K562 (cell line): ENCODE results near the gene PHF20. TPM values are rescaled to one million over a fixed set of nuclear protein-coding genes. Genes with fewer than 3 reads are reported as not detected.

Experiments used
- ATAC-seq: fragments of 200-7000 bp; cut with Tn5 transposase; 3 replicates; pipeline ENCODE4 v1.9.1; 2020; ENCODE audit warnings: moderate library complexity
- BruUV-seq: library from RNA; stranded (reverse); fragments of 400-500 nt; replicated peaks from 2 replicates; lab custom pipeline; 2021; lab: Mats Ljungman, UMichigan
- CTCF ChIA-PET: fragments of 300-600 bp; formaldehyde crosslinking; extraction: SDS; loops from one replicate; lab custom pipeline; 2021; ENCODE audit warnings: low intra/inter-chr PET ratio; lab: Yijun Ruan, JAX
- POLR2A ChIA-PET: fragments of 300-600, 350-650 bp; sonication (Branson Sonifier 250); formaldehyde crosslinking; extraction: SDS; loops from one replicate; lab custom pipeline; 2021; ENCODE audit warnings: antibody characterized with exemption, inconsistent platforms; lab: Yijun Ruan, JAX
- DNase-seq, 4 experiments: peaks; one replicate each; pipeline versions ENCODE4 v3.0.0 to v3.0.0-alpha.2; 2011 to 2018; ENCODE audit warnings: low spot score in 3 of 4, mixed read lengths in 3 of 4; ENCODE audit errors: extremely low read depth in 1 of 4
- FAIRE-seq: peaks from 2 replicates; lab custom pipeline; 2011; peaks lifted over from hg19 to GRCh38; lab: Jason Lieb, UNC
- H2AFZ ChIP-seq: 2 replicates; pipeline ENCODE4 v1.6.0; 2011; ENCODE audit warnings: low read depth, low read length, control low read depth, inconsistent platforms
- H3K27ac ChIP-seq: fragments of 200-600 bp; 3 replicates; pipeline ENCODE4 v1.8.0; 2011; ENCODE audit warnings: low read depth, mild to moderate bottlenecking, control low read depth, inconsistent platforms, low read length, moderate library complexity, mixed read lengths; ENCODE audit errors: extremely low read depth
- H3K27me3 ChIP-seq, 2 experiments: fragments of 300-600 bp in 1 of 2; 2 replicates in 1 of 2; 3 replicates in 1 of 2; pipeline versions ENCODE4 v1.6.0 to v1.8.0; 2011; ENCODE audit warnings: inconsistent platforms in 2 of 2, low read length in 2 of 2, mild to moderate bottlenecking in 1 of 2, mixed read lengths in 1 of 2, moderate library complexity in 1 of 2; ENCODE audit not compliant: control insufficient read depth in 2 of 2, insufficient read depth in 2 of 2
- H3K36me3 ChIP-seq: fragments of 300-600 bp; 3 replicates; pipeline ENCODE4 v1.8.0; 2011; ENCODE audit warnings: mild to moderate bottlenecking, low read length, inconsistent platforms; ENCODE audit not compliant: control insufficient read depth, insufficient read depth
- H3K4me1 ChIP-seq, 2 experiments: fragments of 200-600 bp in 1 of 2; replicated peaks in 1 of 2; 2 replicates in 1 of 2; 3 replicates in 1 of 2; pipeline versions ENCODE4 v1.5.1 to v1.8.0; 2011; ENCODE audit warnings: inconsistent platforms in 2 of 2, low read length in 2 of 2, mild to moderate bottlenecking in 1 of 2, mixed read lengths in 1 of 2, moderate library complexity in 1 of 2; ENCODE audit not compliant: control insufficient read depth in 2 of 2, insufficient read depth in 2 of 2
- H3K4me2 ChIP-seq: 2 replicates; pipeline ENCODE4 v1.6.1; 2011; ENCODE audit warnings: low read length, control low read depth, inconsistent platforms, mixed read lengths; ENCODE audit not compliant: insufficient read depth
- H3K4me3 ChIP-seq: fragments of 200-600 bp; sonication (generic), shearing (Covaris generic); 2 replicates; pipeline ENCODE4 v1.5.1; 2016; ENCODE audit warnings: control low read depth, inconsistent platforms
- H3K79me2 ChIP-seq: fragments of 200-600 bp; 3 replicates; pipeline ENCODE4 v1.8.0; 2011; ENCODE audit warnings: low read length, inconsistent platforms; ENCODE audit not compliant: control insufficient read depth, insufficient read depth
- H3K9ac ChIP-seq, 2 experiments: 2 replicates each; pipeline versions ENCODE4 v1.6.0 to v1.6.1; 2011; ENCODE audit warnings: low read depth in 2 of 2, low read length in 2 of 2, control low read depth in 1 of 2, inconsistent platforms in 1 of 2, mild to moderate bottlenecking in 1 of 2, mixed read lengths in 1 of 2; ENCODE audit not compliant: insufficient read depth in 1 of 2
- H3K9me1 ChIP-seq: one replicate; pipeline ENCODE4 v1.6.0; 2011; ENCODE audit warnings: inconsistent platforms, mild to moderate bottlenecking, low read length, moderate library complexity; ENCODE audit not compliant: control insufficient read depth, insufficient read depth
- H3K9me3 ChIP-seq: replicated peaks from 2 replicates; pipeline ENCODE4 v1.5.1; 2011; ENCODE audit warnings: low read depth, low read length, inconsistent platforms; ENCODE audit not compliant: control insufficient read depth, insufficient read depth
- H4K20me1 ChIP-seq: replicated peaks from 2 replicates; pipeline ENCODE4 v1.6.1; 2011; ENCODE audit warnings: low read length, inconsistent platforms, mixed read lengths; ENCODE audit not compliant: control insufficient read depth, insufficient read depth
- ARNT ChIP-seq, 2 experiments: fragments of 450-650 bp; IDR thresholded peaks; 2 replicates each; pipeline ENCODE4 v1.6.1; 2016; ENCODE audit warnings: mild to moderate bottlenecking in 1 of 2
- HMG20A ChIP-seq: fragments of 450-650 bp; formaldehyde crosslinking; conservative IDR thresholded peaks from 2 replicates; pipeline ENCODE4 v1.4.0; 2020; ENCODE audit warnings: mild to moderate bottlenecking, mixed read lengths
- MIER1 ChIP-seq: fragments of 450-650 bp; IDR thresholded peaks from 2 replicates; pipeline ENCODE4 v1.6.1; 2016; ENCODE audit warnings: antibody characterized with exemption, mild to moderate bottlenecking, low read depth
- MYNN ChIP-seq, 2 experiments: sonication (generic); formaldehyde crosslinking in 1 of 2; IDR thresholded peaks; 2 replicates each; pipeline versions ENCODE4 v1.5.0 to v1.6.1; 2016 to 2020; ENCODE audit warnings: antibody characterized with exemption in 1 of 2, missing genetic modification reagents in 1 of 2
- NEUROD1 ChIP-seq: fragments of 150-350 bp; IDR thresholded peaks from 2 replicates; pipeline ENCODE4 v1.6.1; 2014; ENCODE audit warnings: borderline replicate concordance, low read length, low read depth; ENCODE audit not compliant: partially characterized antibody
- WGBS: fragments of 100-300 bp; shearing (Covaris generic); methylation state at CpG from one replicate; pipeline ENCODE4 v1.1.6; 2016; ENCODE audit warnings: low coverage, mixed read lengths; ENCODE audit not compliant: insufficient coverage; ENCODE audit errors: missing lambda C conversion rate; 5-methylcytosine and 5-hydroxymethylcytosine counted together
- in situ Hi-C: fragments of 300-500 bp; cut with MboI; formaldehyde crosslinking; loops from 4 replicates; pipeline ENCODE4 v1.15.0; 2018; ENCODE audit warnings: inconsistent platforms, mixed read lengths
- intact Hi-C: fragments of 100-400 bp; cut with micrococcal nuclease; formaldehyde crosslinking; loops from 2 replicates; pipeline ENCODE4 v1.14.2; 2022
- polyA plus RNA-seq, 8 experiments: library from polyadenylated mRNA; depleted of rRNA in 4 of 8; stranded (reverse) in 5 of 8; unstranded in 3 of 8; fragments of >200 nt; fragmentation: Nextera tagmentation in 2 of 8; fragmentation: Illumina TruSeq in 1 of 8; extraction: Ambion mirVana in 2 of 8; extraction: Trizol in 1 of 8; gene quantifications; 2 replicates each; pipeline versions ENCODE4 v1.2.1 to v1.2.3, GENCODE V29; 2011 to 2014; ENCODE audit warnings: inconsistent platforms in 1 of 8, missing spikeins in 1 of 8
- total RNA-seq, 7 experiments: library from RNA; depleted of rRNA in 6 of 7; stranded (reverse); fragments of >200 nt in 6 of 7; fragmentation: Illumina TruSeq in 2 of 7; extraction: Trizol in 2 of 7; gene quantifications; 2 replicates each; pipeline versions ENCODE4 v1.2.1 to v1.2.3, GENCODE V29; 2011 to 2021; ENCODE audit warnings: low replicate concordance in 1 of 7
- TF ChIP-seq, protein P1 (sequence below): fragments of 250-450 bp; sonication (Bioruptor Pico); IDR thresholded peaks from 2 replicates; pipeline ENCODE4 v1.9.0; 2021; ENCODE audit warnings: mild to moderate bottlenecking
- TF ChIP-seq, protein P2 (sequence below), 2 experiments: fragments of 450-650 bp in 1 of 2; sonication (generic) in 1 of 2; formaldehyde crosslinking in 1 of 2; IDR thresholded peaks; 2 replicates each; pipeline versions ENCODE4 v1.7.1 to v1.9.0; 2016 to 2022; ENCODE audit warnings: inconsistent platforms in 1 of 2, mild to moderate bottlenecking in 1 of 2, missing genetic modification reagents in 1 of 2

PHF20 gene
- total and polyA plus RNA-seq, 9 of the 15 experiments (the other 6 are each of a cell fraction or from before 2014, with no cell fraction given): 49.9 to 196 (median 70.7) TPM

DNA sequence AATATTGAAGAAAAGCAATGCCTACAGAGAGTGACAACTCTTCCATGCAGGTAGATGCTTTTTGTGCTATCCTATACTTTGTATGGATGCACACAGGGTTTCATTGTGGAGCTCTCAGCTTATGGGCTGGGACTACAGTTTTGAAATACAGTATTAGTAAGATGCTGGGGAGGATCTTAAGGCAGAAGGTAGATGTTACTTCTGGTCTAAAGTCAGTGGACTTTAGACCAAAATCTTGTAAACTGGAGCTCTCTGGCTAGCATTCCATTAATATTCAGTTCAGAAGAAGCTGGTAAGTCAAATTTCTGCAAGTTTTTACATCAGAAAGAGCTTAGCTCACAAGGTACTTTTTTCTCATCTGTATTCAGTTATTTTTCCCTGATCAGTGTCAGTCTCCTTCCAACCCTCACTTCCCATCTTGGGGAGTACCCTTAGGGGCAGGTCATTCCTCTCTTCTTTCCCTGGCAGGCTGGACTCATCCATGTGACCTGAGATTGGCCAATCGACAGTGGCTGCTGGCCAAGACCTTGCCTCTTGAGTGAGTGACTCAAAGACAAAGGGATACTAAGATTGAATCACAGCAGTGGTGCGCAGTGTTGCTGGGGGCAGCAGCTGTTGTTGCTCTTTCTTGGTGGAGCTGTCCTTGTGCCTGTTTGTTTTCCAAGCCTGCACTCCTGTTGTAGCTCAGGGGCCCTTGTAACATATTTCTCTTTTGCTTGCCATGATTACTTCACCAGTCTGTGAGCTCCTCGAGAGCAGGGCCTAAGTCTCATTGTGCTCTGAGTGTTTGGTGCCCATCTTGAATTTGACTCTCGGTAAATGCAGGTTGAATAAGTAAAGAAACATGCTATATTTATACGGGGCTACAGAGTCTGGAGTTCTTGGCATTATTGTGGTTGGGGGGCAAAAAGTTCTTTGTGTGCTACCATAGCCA lies 2.8 kb upstream of the PHF20 start (continued):
- TF ChIP-seq NEUROD1 (no peak), MYNN (IDR thresholded peaks at IDR 0.05) (no peak), MYNN (CRISPR knock-in tag; IDR thresholded peaks at IDR 0.05) (no peak)
- TF ChIP-seq, protein P1, sequence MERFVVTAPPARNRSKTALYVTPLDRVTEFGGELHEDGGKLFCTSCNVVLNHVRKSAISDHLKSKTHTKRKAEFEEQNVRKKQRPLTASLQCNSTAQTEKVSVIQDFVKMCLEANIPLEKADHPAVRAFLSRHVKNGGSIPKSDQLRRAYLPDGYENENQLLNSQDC (CRISPR knock-in tag): no peak

DNA sequence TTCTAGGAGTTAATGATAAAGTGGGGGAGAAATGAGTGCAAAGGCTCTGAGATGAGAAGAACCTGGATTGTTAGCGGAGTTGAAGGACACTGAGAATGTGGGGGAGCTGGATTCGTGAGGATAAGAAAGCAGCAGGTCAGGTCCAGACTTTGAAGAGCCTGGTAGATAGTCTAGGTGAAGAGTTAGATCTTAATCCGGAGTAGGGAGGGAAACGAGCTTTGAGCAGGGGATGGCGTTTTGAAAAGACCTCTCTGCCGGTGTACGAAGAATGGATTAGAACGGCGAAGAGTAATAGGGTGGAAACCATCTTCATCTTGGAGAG lies 487 bp upstream of the PHF20 start:
- in situ Hi-C loops (no loop called here), intact Hi-C loops (loop anchor here (5.0 to 10.0 kb wide), 2 partner anchors 106 to 133 kb away; no protein-coding TSS in a partner anchor)
- Histone ChIP-seq H3K27me3 (no peaks in the 10 kb centered on the region), H3K4me2 (peak overlapping the region; percentile 90), H3K36me3 (peaks cover 10% of the 10 kb centered on the region; the same call in 1 of the 3 replicates), H3K4me3 (no peak overlapping the region; the same call in 1 of the 2 replicates), H3K79me2 (peaks cover 41% of the 10 kb centered on the region), H3K27ac (peak overlapping the region; percentile 43; the same call in 2 of the 3 replicates), H3K9me3 (no peaks in the 10 kb centered on the region), H3K4me1 (peaks cover 21 to 40% of the 10 kb centered on the region in 2 experiments), H3K9ac (no peak overlapping the region), H4K20me1 (no peaks in the 10 kb centered on the region; the same call in 1 of the 2 replicates), H3K9me1 (no peaks in the 10 kb centered on the region), H2AFZ (peak overlapping the region; percentile 94)
- ATAC-seq (no peak), FAIRE-seq (no peak), DNase-seq (no peak)
- BruUV-seq: no TSS peak
- CTCF ChIA-PET: no interaction called here
- 54% methylated on average over 9 of the region's 9 CpGs for WGBS
- POLR2A ChIA-PET: interaction anchor here (0.6 to 3.3 kb wide), 14 partner anchors 8 to 183 kb away, joined by 3 to 46 read pairs (median 4); partner anchors contain the start of genes RBM39 and SCAND1
- TF ChIP-seq, protein P2, sequence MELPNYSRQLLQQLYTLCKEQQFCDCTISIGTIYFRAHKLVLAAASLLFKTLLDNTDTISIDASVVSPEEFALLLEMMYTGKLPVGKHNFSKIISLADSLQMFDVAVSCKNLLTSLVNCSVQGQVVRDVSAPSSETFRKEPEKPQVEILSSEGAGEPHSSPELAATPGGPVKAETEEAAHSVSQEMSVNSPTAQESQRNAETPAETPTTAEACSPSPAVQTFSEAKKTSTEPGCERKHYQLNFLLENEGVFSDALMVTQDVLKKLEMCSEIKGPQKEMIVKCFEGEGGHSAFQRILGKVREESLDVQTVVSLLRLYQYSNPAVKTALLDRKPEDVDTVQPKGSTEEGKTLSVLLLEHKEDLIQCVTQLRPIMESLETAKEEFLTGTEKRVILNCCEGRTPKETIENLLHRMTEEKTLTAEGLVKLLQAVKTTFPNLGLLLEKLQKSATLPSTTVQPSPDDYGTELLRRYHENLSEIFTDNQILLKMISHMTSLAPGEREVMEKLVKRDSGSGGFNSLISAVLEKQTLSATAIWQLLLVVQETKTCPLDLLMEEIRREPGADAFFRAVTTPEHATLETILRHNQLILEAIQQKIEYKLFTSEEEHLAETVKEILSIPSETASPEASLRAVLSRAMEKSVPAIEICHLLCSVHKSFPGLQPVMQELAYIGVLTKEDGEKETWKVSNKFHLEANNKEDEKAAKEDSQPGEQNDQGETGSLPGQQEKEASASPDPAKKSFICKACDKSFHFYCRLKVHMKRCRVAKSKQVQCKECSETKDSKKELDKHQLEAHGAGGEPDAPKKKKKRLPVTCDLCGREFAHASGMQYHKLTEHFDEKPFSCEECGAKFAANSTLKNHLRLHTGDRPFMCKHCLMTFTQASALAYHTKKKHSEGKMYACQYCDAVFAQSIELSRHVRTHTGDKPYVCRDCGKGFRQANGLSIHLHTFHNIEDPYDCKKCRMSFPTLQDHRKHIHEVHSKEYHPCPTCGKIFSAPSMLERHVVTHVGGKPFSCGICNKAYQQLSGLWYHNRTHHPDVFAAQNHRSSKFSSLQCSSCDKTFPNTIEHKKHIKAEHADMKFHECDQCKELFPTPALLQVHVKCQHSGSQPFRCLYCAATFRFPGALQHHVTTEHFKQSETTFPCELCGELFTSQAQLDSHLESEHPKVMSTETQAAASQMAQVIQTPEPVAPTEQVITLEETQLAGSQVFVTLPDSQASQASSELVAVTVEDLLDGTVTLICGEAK (IDR thresholded peaks at IDR 0.05): peak; percentile 49; the same call in 1 of the 2 replicates
- TF ChIP-seq, protein P2 (CRISPR knock-in tag; IDR thresholded peaks at IDR 0.05): no peak; the same call in 1 of the 2 replicates
- no peak for TF ChIP-seq HMG20A (CRISPR knock-in tag)
- peak; percentile 63; the same call in 1 of the 2 replicates for TF ChIP-seq MIER1
- peak; percentile 57 to 67; a peak in 2 of 4 replicates for TF ChIP-seq ARNT (IDR thresholded peaks at IDR 0.05)
